K562 (cell line): ENCODE results near the gene DNAJC6. TPM values are rescaled to one million over a fixed set of nuclear protein-coding genes. Genes with fewer than 3 reads are reported as not detected.

Source experiments
- C11orf30 ChIP-seq: fragments of 450-650 bp; IDR thresholded peaks from 2 replicates; pipeline ENCODE4 v1.6.1; 2016; ENCODE audit warnings: low read depth, mild to moderate bottlenecking
- CBX3 ChIP-seq, 2 experiments: IDR thresholded peaks; 1 replicate in 1 of 2; 2 replicates in 1 of 2; pipeline ENCODE4 v1.6.1; 2012; ENCODE audit warnings: inconsistent platforms in 2 of 2, low read length in 2 of 2, borderline replicate concordance in 1 of 2, control low read depth in 1 of 2
- CSDE1 ChIP-seq, 2 experiments: fragments of 450-650 bp; IDR thresholded peaks; 2 replicates each; pipeline ENCODE4 v1.6.1; 2016; ENCODE audit warnings: mild to moderate bottlenecking in 1 of 2
- MAFG ChIP-seq: fragments of 450-650 bp; conservative IDR thresholded peaks from 2 replicates; pipeline ENCODE4 v1.6.1; 2016; ENCODE audit warnings: missing genetic modification characterization, missing compliant biosample characterization
- MECOM ChIP-seq: fragments of 250-450 bp; sonication (Bioruptor Pico); IDR thresholded peaks from 2 replicates; pipeline ENCODE4 v1.8.0; 2022; ENCODE audit warnings: inconsistent platforms
- MYNN ChIP-seq, 2 experiments: sonication (generic); formaldehyde crosslinking in 1 of 2; IDR thresholded peaks; 2 replicates each; pipeline versions ENCODE4 v1.5.0 to v1.6.1; 2016 to 2020; ENCODE audit warnings: antibody characterized with exemption in 1 of 2, missing genetic modification reagents in 1 of 2
- RERE ChIP-seq: sonication (generic); formaldehyde crosslinking; IDR thresholded peaks from 2 replicates; pipeline ENCODE4 v1.8.0; 2023; ENCODE audit warnings: missing genetic modification reagents, mild to moderate bottlenecking, borderline replicate concordance
- SUPT5H ChIP-seq: fragments of 450-650 bp; IDR thresholded peaks from 2 replicates; pipeline ENCODE4 v1.6.1; 2016
- ZBED1 ChIP-seq: IDR thresholded peaks from 2 replicates; pipeline ENCODE4 v1.6.1; 2014
- ZFP36 ChIP-seq: fragments of 150-350 bp; IDR thresholded peaks from 2 replicates; pipeline ENCODE4 v1.6.1; 2018; ENCODE audit warnings: low read length, low read depth; ENCODE audit not compliant: partially characterized antibody
- polyA plus RNA-seq, 8 experiments: library from polyadenylated mRNA; depleted of rRNA in 4 of 8; stranded (reverse) in 5 of 8; unstranded in 3 of 8; fragments of >200 nt; fragmentation: Nextera tagmentation in 2 of 8; fragmentation: Illumina TruSeq in 1 of 8; extraction: Ambion mirVana in 2 of 8; extraction: Trizol in 1 of 8; gene quantifications; 2 replicates each; pipeline versions ENCODE4 v1.2.1 to v1.2.3, GENCODE V29; 2011 to 2014; ENCODE audit warnings: inconsistent platforms in 1 of 8, missing spikeins in 1 of 8
- total RNA-seq, 7 experiments: library from RNA; depleted of rRNA in 6 of 7; stranded (reverse); fragments of >200 nt in 6 of 7; fragmentation: Illumina TruSeq in 2 of 7; extraction: Trizol in 2 of 7; gene quantifications; 2 replicates each; pipeline versions ENCODE4 v1.2.1 to v1.2.3, GENCODE V29; 2011 to 2021; ENCODE audit warnings: low replicate concordance in 1 of 7
- TF ChIP-seq, protein P1 (sequence below), 2 experiments: fragments of 450-650 bp; IDR thresholded peaks; 2 replicates each; pipeline ENCODE4 v1.6.1; 2016
- TF ChIP-seq, protein P2 (sequence below): sonication (generic); formaldehyde crosslinking; IDR thresholded peaks from 2 replicates; pipeline ENCODE4 v1.8.0; 2022; ENCODE audit warnings: missing genetic modification reagents, mild to moderate bottlenecking, borderline replicate concordance
- TF ChIP-seq, protein P3 (sequence below): fragments of 450-650 bp; IDR thresholded peaks from 2 replicates; pipeline ENCODE4 v1.6.1; 2016

DNAJC6 gene
- total and polyA plus RNA-seq, 9 of the 15 experiments (the other 6 are each of a cell fraction or from before 2014, with no cell fraction given) = 6.7 to 78.7 (median 28.0) TPM

- TF ChIP-seq RERE (CRISPR knock-in tag) (no peak), MAFG (tag) (peak; percentile 32; the same call in 1 of the 2 replicates), ZBED1 (no peak), SUPT5H (0 out of 2 replicates have a peak, but pooled peaks have one; percentile 18), C11orf30 (peak; percentile 36; the same call in 1 of the 2 replicates), CSDE1 (IDR thresholded peaks at IDR 0.05) (no peak; a peak in 1 of 4 replicates), MECOM (CRISPR knock-in tag) (0 out of 2 replicates have a peak, but pooled peaks have one; percentile 28), CBX3 (IDR thresholded peaks at IDR 0.05; ENCODE audit: borderline replicate concordance in 1 of 2, low read length in 2 of 2) (peak in 1 of 2 experiments; percentile 88; a peak in 1 of 3 replicates), ZFP36 (no peak), MYNN (IDR thresholded peaks at IDR 0.05) (no peak), MYNN (CRISPR knock-in tag; IDR thresholded peaks at IDR 0.05) (no peak)
- TF ChIP-seq, protein P1, sequence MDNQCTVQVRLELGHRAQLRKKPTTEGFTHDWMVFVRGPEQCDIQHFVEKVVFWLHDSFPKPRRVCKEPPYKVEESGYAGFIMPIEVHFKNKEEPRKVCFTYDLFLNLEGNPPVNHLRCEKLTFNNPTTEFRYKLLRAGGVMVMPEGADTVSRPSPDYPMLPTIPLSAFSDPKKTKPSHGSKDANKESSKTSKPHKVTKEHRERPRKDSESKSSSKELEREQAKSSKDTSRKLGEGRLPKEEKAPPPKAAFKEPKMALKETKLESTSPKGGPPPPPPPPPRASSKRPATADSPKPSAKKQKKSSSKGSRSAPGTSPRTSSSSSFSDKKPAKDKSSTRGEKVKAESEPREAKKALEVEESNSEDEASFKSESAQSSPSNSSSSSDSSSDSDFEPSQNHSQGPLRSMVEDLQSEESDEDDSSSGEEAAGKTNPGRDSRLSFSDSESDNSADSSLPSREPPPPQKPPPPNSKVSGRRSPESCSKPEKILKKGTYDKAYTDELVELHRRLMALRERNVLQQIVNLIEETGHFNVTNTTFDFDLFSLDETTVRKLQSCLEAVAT (IDR thresholded peaks at IDR 0.05) = peak in 1 of 2 experiments; percentile 66; a peak in 1 of 4 replicates
- TF ChIP-seq, protein P2, sequence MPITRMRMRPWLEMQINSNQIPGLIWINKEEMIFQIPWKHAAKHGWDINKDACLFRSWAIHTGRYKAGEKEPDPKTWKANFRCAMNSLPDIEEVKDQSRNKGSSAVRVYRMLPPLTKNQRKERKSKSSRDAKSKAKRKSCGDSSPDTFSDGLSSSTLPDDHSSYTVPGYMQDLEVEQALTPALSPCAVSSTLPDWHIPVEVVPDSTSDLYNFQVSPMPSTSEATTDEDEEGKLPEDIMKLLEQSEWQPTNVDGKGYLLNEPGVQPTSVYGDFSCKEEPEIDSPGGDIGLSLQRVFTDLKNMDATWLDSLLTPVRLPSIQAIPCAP (CRISPR knock-in tag) = no peak
- TF ChIP-seq, protein P3, sequence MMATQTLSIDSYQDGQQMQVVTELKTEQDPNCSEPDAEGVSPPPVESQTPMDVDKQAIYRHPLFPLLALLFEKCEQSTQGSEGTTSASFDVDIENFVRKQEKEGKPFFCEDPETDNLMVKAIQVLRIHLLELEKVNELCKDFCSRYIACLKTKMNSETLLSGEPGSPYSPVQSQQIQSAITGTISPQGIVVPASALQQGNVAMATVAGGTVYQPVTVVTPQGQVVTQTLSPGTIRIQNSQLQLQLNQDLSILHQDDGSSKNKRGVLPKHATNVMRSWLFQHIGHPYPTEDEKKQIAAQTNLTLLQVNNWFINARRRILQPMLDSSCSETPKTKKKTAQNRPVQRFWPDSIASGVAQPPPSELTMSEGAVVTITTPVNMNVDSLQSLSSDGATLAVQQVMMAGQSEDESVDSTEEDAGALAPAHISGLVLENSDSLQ = no peak
Observed at GRCh38 chr1:65319754-65320153, 10.4 kb downstream of the DNAJC6 start (continued).
